Lower leg skin (tissue), 3 donors: Measurements from ENCODE around the gene DFFB.

Experiments used
- POLR2A ChIP-seq, 2 donors: fragments of 450-650 bp; IDR thresholded peaks; one replicate each; pipeline ENCODE4 v1.6.1; 2016 to 2017; ENCODE audit warnings: antibody characterized with exemption in 2 of 2, mild to moderate bottlenecking in 1 of 2, moderate library complexity in 1 of 2
- TF ChIP-seq, protein P1 (sequence below), 3 donors: fragments of 450-650 bp; IDR thresholded peaks; one replicate each; pipeline ENCODE4 v1.5.1; 2016; ENCODE audit warnings: antibody characterized with exemption in 3 of 3, mild to moderate bottlenecking in 3 of 3, moderate library complexity in 2 of 3

DNA sequence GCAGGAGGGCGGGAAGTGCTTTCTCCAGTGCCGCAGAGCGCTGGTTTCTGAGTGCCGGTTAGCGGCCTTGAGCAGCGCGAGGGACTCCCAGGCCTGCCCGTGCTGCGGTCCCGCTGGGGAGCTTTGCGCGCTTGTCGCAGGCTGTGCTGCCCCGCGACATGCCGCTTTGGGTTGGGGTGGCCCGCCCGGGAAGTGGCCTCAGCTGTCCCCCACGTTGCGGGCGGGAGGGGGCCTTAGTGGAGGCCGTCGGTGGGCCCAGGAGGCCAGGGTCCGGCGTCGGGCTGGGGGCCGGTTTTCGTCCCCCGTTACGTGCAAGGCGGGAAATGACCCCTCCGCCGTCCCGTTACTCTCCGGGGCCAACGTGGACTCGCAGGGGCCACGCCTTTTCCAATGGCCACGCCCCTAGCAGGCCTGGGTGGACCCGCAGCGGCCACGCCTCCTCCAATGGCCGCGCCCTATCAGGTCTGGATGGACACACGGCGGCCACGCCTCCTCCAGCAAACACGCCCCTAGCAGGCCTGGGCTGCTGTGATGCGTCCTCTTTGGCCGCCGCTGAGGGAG is 43.8 kb downstream of the DFFB start:
- TF ChIP-seq, protein P1, sequence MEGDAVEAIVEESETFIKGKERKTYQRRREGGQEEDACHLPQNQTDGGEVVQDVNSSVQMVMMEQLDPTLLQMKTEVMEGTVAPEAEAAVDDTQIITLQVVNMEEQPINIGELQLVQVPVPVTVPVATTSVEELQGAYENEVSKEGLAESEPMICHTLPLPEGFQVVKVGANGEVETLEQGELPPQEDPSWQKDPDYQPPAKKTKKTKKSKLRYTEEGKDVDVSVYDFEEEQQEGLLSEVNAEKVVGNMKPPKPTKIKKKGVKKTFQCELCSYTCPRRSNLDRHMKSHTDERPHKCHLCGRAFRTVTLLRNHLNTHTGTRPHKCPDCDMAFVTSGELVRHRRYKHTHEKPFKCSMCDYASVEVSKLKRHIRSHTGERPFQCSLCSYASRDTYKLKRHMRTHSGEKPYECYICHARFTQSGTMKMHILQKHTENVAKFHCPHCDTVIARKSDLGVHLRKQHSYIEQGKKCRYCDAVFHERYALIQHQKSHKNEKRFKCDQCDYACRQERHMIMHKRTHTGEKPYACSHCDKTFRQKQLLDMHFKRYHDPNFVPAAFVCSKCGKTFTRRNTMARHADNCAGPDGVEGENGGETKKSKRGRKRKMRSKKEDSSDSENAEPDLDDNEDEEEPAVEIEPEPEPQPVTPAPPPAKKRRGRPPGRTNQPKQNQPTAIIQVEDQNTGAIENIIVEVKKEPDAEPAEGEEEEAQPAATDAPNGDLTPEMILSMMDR (IDR thresholded peaks at IDR 0.05) = no peak
- TF ChIP-seq POLR2A (IDR thresholded peaks at IDR 0.05) = no peak
